ENCODE data around the gene MSMO1.
"Not testable (repeated sequence)": the region's sequence is repeated elsewhere in the genome, so short reads cannot be mapped to it uniquely, and the experiment has no call there.

MSMO1 gene

GRCh38 chr4:165327211-165328100 lies at the start of gene MSMO1:
Gene MSMO1, plus strand, starts transcription at chr4:165327669. Its CDS starts 5,702 bp downstream, at chr4:165333371.
- DNase-seq: peak; percentile 98

- not testable (repeated sequence) for DNase-seq
Observed at GRCh38 chr4:165279531-165279930, 47.9 kb upstream of the MSMO1 start.

GRCh38 chr4:165284697-165285096 lies 42.8 kb upstream of the MSMO1 start:
- not testable (repeated sequence) for DNase-seq

GRCh38 chr4:165286619-165287340 lies 40.7 kb upstream of the MSMO1 start:
- not testable (repeated sequence) for DNase-seq

- no peak for DNase-seq
Observed at GRCh38 chr4:165288226-165288625, 39.2 kb upstream of the MSMO1 start.

GRCh38 chr4:165288639-165289422 lies 38.6 kb upstream of the MSMO1 start:
- DNase-seq: no peak

GRCh38 chr4:165289423-165289785 lies 38.1 kb upstream of the MSMO1 start:
- DNase-seq: no peak

- no peak for DNase-seq
Observed at GRCh38 chr4:165293061-165293460, 34.4 kb upstream of the MSMO1 start.

GRCh38 chr4:165293927-165294649 lies 33.4 kb upstream of the MSMO1 start:
- DNase-seq: no peak

GRCh38 chr4:165294907-165295306 lies 32.6 kb upstream of the MSMO1 start:
- DNase-seq: peak; percentile 18

GRCh38 chr4:165297626-165298025 lies 29.8 kb upstream of the MSMO1 start:
- no peak for DNase-seq

- no peak for DNase-seq
Observed at GRCh38 chr4:165299399-165300060, 27.9 kb upstream of the MSMO1 start.

- peak; percentile 11 for DNase-seq
Observed at GRCh38 chr4:165301833-165302232, 25.6 kb upstream of the MSMO1 start.

- DNase-seq: no peak
Observed at GRCh38 chr4:165302658-165303057, 24.8 kb upstream of the MSMO1 start.

GRCh38 chr4:165308166-165308565 lies 19.3 kb upstream of the MSMO1 start:
- no peak for DNase-seq

GRCh38 chr4:165308606-165309005 lies 18.9 kb upstream of the MSMO1 start:
- no peak for DNase-seq

- DNase-seq: no peak
Observed at GRCh38 chr4:165309456-165309855, 18.0 kb upstream of the MSMO1 start.

- DNase-seq: no peak
Observed at GRCh38 chr4:165312506-165312905, 15.0 kb upstream of the MSMO1 start.

GRCh38 chr4:165319030-165319429 lies 8.4 kb upstream of the MSMO1 start:
- no peak for DNase-seq

GRCh38 chr4:165319509-165319908 lies 8.0 kb upstream of the MSMO1 start:
- DNase-seq: no peak

GRCh38 chr4:165324236-165324917 lies 3.1 kb upstream of the MSMO1 start:
- DNase-seq: no peak

All from CD4-positive, alpha-beta T cell treated with Interleukin-12 subunit alpha and Interleukin-12 subunit beta, for 1 hour (primary cell).